CD4-positive, alpha-beta T cell (primary cell): ENCODE measurements around the gene CLDN1. TPM values are rescaled to one million over a fixed set of nuclear protein-coding genes. Genes with fewer than 3 reads are reported as not detected.

ENCODE experiments used
- ATAC-seq: fragments of 200-7000 bp; cut with Tn5 transposase; one replicate; pipeline ENCODE4 v1.10.0; 2022; ENCODE audit warnings: mild to moderate bottlenecking; ENCODE audit not compliant: poor library complexity
- CTCF ChIA-PET: fragments of 350-600 bp; sonication (Branson Sonifier 250); formaldehyde crosslinking; loops from one replicate; lab custom pipeline; 2021; ENCODE audit warnings: antibody characterized with exemption, inconsistent platforms; lab: Charles Lee
- POLR2A ChIA-PET: fragments of 350-600 bp; sonication (Branson Sonifier 250); formaldehyde crosslinking; loops from one replicate; lab custom pipeline; 2021; ENCODE audit warnings: antibody characterized with exemption, inconsistent platforms; lab: Charles Lee
- DNase-seq, 14 experiments: peaks; one replicate each; pipeline ENCODE4 v3.0.0-alpha.2; 2013 to 2020; ENCODE audit warnings: mixed read lengths in 2 of 14
- H3K27ac ChIP-seq, 2 donors: one replicate each; pipeline versions ENCODE4 v1.5.1 to v1.7.0; 2013; ENCODE audit warnings: low read length in 2 of 2, low read depth in 1 of 2, mild to moderate bottlenecking in 1 of 2
- H3K27me3 ChIP-seq, 2 experiments: 1 replicate in 1 of 2; 2 replicates in 1 of 2; pipeline versions ENCODE4 v1.6.1 to v1.7.0; 2013; ENCODE audit warnings: low read length in 2 of 2, control low read depth in 1 of 2, mild to moderate bottlenecking in 1 of 2, moderate library complexity in 1 of 2; ENCODE audit not compliant: insufficient read depth in 2 of 2, control insufficient read depth in 1 of 2
- H3K36me3 ChIP-seq: one replicate; pipeline ENCODE4 v1.6.1; 2013; ENCODE audit warnings: low read length, control low read depth; ENCODE audit not compliant: insufficient read depth
- H3K4me1 ChIP-seq: one replicate; pipeline ENCODE4 v1.6.1; 2013; ENCODE audit warnings: low read length, control low read depth; ENCODE audit not compliant: insufficient read depth
- H3K4me3 ChIP-seq: one replicate; pipeline ENCODE4 v1.5.1; 2013; ENCODE audit warnings: mild to moderate bottlenecking, low read length, moderate library complexity
- H3K9me3 ChIP-seq, 2 experiments: 1 replicate in 1 of 2; 2 replicates in 1 of 2; pipeline versions ENCODE4 v1.6.1 to v1.7.0; 2013; ENCODE audit warnings: low read length in 2 of 2, mild to moderate bottlenecking in 2 of 2, control low read depth in 1 of 2, moderate library complexity in 1 of 2; ENCODE audit not compliant: control insufficient read depth in 1 of 2, insufficient read depth in 1 of 2
- H3K27ac Mint-ChIP-seq: one replicate; pipeline ENCODE4 v1.8.0; 2020; ENCODE audit warnings: mixed read lengths
- H3K27me3 Mint-ChIP-seq: one replicate; pipeline ENCODE4 v1.8.0; 2021; ENCODE audit warnings: mixed read lengths
- H3K36me3 Mint-ChIP-seq: one replicate; pipeline ENCODE4 v1.8.0; 2021; ENCODE audit warnings: low read depth, mixed read lengths
- H3K4me1 Mint-ChIP-seq: one replicate; pipeline ENCODE4 v1.8.0; 2021; ENCODE audit warnings: low read depth, mixed read lengths
- H3K4me3 Mint-ChIP-seq: one replicate; pipeline ENCODE4 v1.8.0; 2020; ENCODE audit warnings: mild to moderate bottlenecking, mixed read lengths
- H3K9me3 Mint-ChIP-seq: one replicate; pipeline ENCODE4 v1.8.0; 2020; ENCODE audit warnings: mixed read lengths
- intact Hi-C, 2 experiments: fragments of 100-400 bp; cut with DNase I in 1 of 2; cut with micrococcal nuclease in 1 of 2; formaldehyde crosslinking; loops; one replicate each; pipeline versions ENCODE4 v1.15.1 to v1.9.0; 2023 to 2025; cut with DNase I, micrococcal nuclease
- total RNA-seq, 174 experiments: library from RNA in 2 of 174; stranded (reverse) in 2 of 174; gene quantifications; one replicate each; pipeline ENCODE4 v1.2.3 and lab custom pipeline; 2021 to 2026
- TF ChIP-seq, protein P1 (sequence below): fragments of 200-600 bp; IDR thresholded peaks from one replicate; pipeline ENCODE4 v1.8.0; 2022; ENCODE audit warnings: antibody characterized with exemption, mild to moderate bottlenecking

CLDN1 gene
- total RNA-seq, 2 experiments from 2014 or later, result 0.80 to 0.95 TPM

DNA sequence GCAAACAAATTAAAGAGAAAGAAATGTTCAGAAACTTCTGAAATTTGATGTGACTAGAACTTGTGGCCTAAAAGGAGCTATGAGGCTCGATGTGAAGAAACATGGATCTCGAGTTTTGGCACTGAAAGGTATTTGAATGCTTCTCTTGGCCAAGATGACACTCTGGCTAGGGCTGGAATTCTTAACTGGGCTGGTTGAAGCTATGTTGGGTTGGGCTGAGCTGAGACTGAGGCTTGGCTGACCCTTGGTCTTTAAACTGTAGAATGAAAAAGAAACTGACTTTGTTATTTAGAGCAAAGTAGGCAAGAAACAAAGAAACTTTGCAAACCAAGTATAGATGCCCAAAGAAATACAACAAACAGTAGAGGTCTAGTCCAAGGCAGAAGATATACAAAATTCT, 37.6 kb upstream of the CLDN1 start:
- intact Hi-C loops, result no loop called here
- H3K4me3 Mint-ChIP-seq, result no peak overlapping the region
- CTCF ChIA-PET, result no interaction called here
- no peaks in the 10 kb centered on the region for H3K27me3 Mint-ChIP-seq
- no peaks in the 10 kb centered on the region for H3K9me3 Mint-ChIP-seq
- Histone ChIP-seq H3K4me1 (no peaks in the 10 kb centered on the region), H3K27me3 (peaks cover 0 to 5% of the 10 kb centered on the region in 2 experiments), H3K9me3 (no peaks in the 10 kb centered on the region), H3K4me3 (no peak overlapping the region), H3K27ac (no peak overlapping the region), H3K36me3 (no peaks in the 10 kb centered on the region)
- no peak overlapping the region for H3K27ac Mint-ChIP-seq
- TF ChIP-seq, protein P1, sequence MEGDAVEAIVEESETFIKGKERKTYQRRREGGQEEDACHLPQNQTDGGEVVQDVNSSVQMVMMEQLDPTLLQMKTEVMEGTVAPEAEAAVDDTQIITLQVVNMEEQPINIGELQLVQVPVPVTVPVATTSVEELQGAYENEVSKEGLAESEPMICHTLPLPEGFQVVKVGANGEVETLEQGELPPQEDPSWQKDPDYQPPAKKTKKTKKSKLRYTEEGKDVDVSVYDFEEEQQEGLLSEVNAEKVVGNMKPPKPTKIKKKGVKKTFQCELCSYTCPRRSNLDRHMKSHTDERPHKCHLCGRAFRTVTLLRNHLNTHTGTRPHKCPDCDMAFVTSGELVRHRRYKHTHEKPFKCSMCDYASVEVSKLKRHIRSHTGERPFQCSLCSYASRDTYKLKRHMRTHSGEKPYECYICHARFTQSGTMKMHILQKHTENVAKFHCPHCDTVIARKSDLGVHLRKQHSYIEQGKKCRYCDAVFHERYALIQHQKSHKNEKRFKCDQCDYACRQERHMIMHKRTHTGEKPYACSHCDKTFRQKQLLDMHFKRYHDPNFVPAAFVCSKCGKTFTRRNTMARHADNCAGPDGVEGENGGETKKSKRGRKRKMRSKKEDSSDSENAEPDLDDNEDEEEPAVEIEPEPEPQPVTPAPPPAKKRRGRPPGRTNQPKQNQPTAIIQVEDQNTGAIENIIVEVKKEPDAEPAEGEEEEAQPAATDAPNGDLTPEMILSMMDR, result no peak
- H3K36me3 Mint-ChIP-seq, result no peaks in the 10 kb centered on the region
- no peak for ATAC-seq
- DNase-seq, result no peak
- no peaks in the 10 kb centered on the region for H3K4me1 Mint-ChIP-seq
- POLR2A ChIA-PET, result no interaction called here

DNA sequence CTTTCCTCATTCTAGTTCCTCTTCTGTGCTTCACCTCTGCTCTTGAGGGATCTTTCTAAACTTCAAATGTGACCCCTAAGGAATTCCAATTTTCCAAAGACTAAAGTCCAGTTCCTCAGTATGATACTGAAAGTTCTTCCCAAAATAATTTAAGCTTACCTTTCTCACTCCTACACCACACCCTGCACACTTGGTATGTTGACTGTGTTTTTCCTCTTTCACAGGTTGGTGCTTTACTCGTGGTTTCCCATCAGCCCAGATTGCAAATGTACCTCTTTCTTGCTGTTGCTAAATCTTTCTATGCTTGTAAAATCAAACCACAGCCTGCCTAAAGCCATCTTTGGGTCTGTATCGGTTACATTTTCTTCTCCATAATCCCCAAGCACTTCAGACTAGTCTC, 35.2 kb upstream of the CLDN1 start:
- Histone ChIP-seq H3K4me1 (no peaks in the 10 kb centered on the region), H3K4me3 (no peak overlapping the region), H3K9me3 (no peaks in the 10 kb centered on the region), H3K36me3 (no peaks in the 10 kb centered on the region), H3K27ac (no peak overlapping the region), H3K27me3 (peaks cover 0 to 5% of the 10 kb centered on the region in 2 experiments)
- Mint-ChIP-seq H3K4me1 (no peaks in the 10 kb centered on the region), H3K27ac (no peak overlapping the region), H3K27me3 (peaks cover 3% of the 10 kb centered on the region), H3K36me3 (no peaks in the 10 kb centered on the region), H3K9me3 (no peaks in the 10 kb centered on the region), H3K4me3 (no peak overlapping the region)
- no peak for ATAC-seq
- ChIA-PET CTCF (no interaction called here), POLR2A (no interaction called here)
- intact Hi-C loops, result no loop called here
- TF ChIP-seq, protein P1, result no peak
- no peak for DNase-seq

DNA sequence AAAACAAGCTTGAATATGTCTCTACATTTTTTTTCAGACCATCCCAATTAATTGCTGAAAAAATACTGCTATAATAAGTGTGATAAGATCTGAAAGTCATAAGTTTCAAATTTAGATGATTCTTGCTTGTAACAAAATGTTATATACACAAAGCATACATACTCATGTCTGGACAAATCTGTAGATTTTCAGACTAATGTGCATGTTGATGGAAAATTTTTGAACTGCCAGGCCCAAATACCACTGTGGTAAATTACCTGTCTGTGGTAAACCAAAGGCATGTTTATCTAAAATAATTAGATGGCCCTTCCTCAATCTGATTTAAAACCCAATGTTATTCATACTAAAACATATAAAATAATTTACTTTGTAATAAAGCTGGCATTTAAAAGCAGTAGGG, 34.0 kb upstream of the CLDN1 start:
- Histone ChIP-seq H3K27ac (no peak overlapping the region), H3K4me3 (no peak overlapping the region), H3K36me3 (no peaks in the 10 kb centered on the region), H3K9me3 (no peaks in the 10 kb centered on the region), H3K27me3 (peaks cover 0 to 5% of the 10 kb centered on the region in 2 experiments), H3K4me1 (no peaks in the 10 kb centered on the region)
- no peak for DNase-seq
- H3K27me3 Mint-ChIP-seq, result peaks cover 5% of the 10 kb centered on the region
- TF ChIP-seq, protein P1, result no peak
- H3K4me3 Mint-ChIP-seq, result no peak overlapping the region
- intact Hi-C loops, result no loop called here
- H3K36me3 Mint-ChIP-seq, result no peaks in the 10 kb centered on the region
- ATAC-seq, result no peak
- no peaks in the 10 kb centered on the region for H3K4me1 Mint-ChIP-seq
- CTCF ChIA-PET, result no interaction called here
- H3K27ac Mint-ChIP-seq, result no peak overlapping the region
- no peaks in the 10 kb centered on the region for H3K9me3 Mint-ChIP-seq
- POLR2A ChIA-PET, result no interaction called here
